ENCODE data around the gene SPATA9. TPM values are rescaled to one million over a fixed set of nuclear protein-coding genes. Genes with fewer than 3 reads are reported as not detected.
"Not testable (repeated sequence)": the region's sequence is repeated elsewhere in the genome, so short reads cannot be mapped to it uniquely, and the experiment has no call there.

The SPATA9 gene
- total and polyA plus RNA-seq, 2 donors (not counting 1 experiment from before 2014, with no cell fraction given) = not detected

- no peaks in the 10 kb centered on the region for H4K20me1 ChIP-seq (ENCODE audit: control insufficient read depth, insufficient read depth, low read length, poor library complexity, severe bottlenecking)
- H3K9ac ChIP-seq (ENCODE audit: low read length) = peak within 1 kb of the TSS; percentile 75
- no peaks in the 10 kb centered on the region for H3K36me3 ChIP-seq (replicated peaks in 1 of 2; ENCODE audit: control extremely low read depth in 1 of 2, control insufficient read depth in 1 of 2, extremely low read depth in 1 of 2, insufficient read depth in 2 of 2, low read length in 1 of 2)
- H3K27me3 ChIP-seq (replicated peaks in 1 of 4; ENCODE audit: control extremely low read depth in 1 of 4, control insufficient read depth in 3 of 4, insufficient read depth in 4 of 4, low read length in 3 of 4) = no peaks in the 10 kb centered on the region
- no peaks in the 10 kb centered on the region for H3K9me3 Mint-ChIP-seq (ENCODE audit: insufficient read depth)
- H3K4me3 Mint-ChIP-seq = peak within 1 kb of the TSS; percentile 90
- CTCF ChIA-PET = interaction anchor here (0.6 to 7.7 kb wide), 17 partner anchors 13 to 1536 kb away, joined by 3 to 127 read pairs (median 5); partner anchors contain the start of genes ARSK, GLRX, RIOK2 and SKIC3
- H3K4me1 Mint-ChIP-seq = peaks cover 18% of the 10 kb centered on the region
- peak within 1 kb of the TSS; percentile 68 to 75 for H3K27ac ChIP-seq (ENCODE audit: low read length in 2 of 2)
- no peaks in the 10 kb centered on the region for H3K27me3 Mint-ChIP-seq
- peak within 1 kb of the TSS; percentile 56 to 87 (median 80) for H3K4me3 ChIP-seq (ENCODE audit: control extremely low read depth in 1 of 5, extremely low read depth in 1 of 5, insufficient read depth in 1 of 5, low read depth in 2 of 5, low read length in 4 of 5)
- H3K79me2 ChIP-seq (ENCODE audit: control insufficient read depth, insufficient read depth, low read length) = no peaks in the 10 kb centered on the region
- H3K27ac Mint-ChIP-seq = peak within 1 kb of the TSS; percentile 93
- POLR2A ChIA-PET = interaction anchor here (0.7 to 1.6 kb wide), 8 partner anchors 15 to 201 kb away, joined by 3 to 12 read pairs (median 4); no protein-coding TSS in a partner anchor
- peaks cover 14 to 20% of the 10 kb centered on the region in 2 donors for H3K4me1 ChIP-seq (ENCODE audit: control insufficient read depth in 2 of 2, insufficient read depth in 2 of 2, low read length in 2 of 2)
- intact Hi-C loops (cut with micrococcal nuclease) = loop anchor here (1.0 to 10.0 kb wide), 6 partner anchors 25 to 1538 kb away; partner anchors contain the start of genes ARSK, CAST, ELL2 and RHOBTB3
- H3K9me3 ChIP-seq (ENCODE audit: control extremely low read depth in 1 of 3, control insufficient read depth in 2 of 3, insufficient read depth in 1 of 3, low read length in 2 of 3) = peaks cover 0 to 6% (median 0%) of the 10 kb centered on the region in 3 donors
- TF ChIP-seq, protein P1, sequence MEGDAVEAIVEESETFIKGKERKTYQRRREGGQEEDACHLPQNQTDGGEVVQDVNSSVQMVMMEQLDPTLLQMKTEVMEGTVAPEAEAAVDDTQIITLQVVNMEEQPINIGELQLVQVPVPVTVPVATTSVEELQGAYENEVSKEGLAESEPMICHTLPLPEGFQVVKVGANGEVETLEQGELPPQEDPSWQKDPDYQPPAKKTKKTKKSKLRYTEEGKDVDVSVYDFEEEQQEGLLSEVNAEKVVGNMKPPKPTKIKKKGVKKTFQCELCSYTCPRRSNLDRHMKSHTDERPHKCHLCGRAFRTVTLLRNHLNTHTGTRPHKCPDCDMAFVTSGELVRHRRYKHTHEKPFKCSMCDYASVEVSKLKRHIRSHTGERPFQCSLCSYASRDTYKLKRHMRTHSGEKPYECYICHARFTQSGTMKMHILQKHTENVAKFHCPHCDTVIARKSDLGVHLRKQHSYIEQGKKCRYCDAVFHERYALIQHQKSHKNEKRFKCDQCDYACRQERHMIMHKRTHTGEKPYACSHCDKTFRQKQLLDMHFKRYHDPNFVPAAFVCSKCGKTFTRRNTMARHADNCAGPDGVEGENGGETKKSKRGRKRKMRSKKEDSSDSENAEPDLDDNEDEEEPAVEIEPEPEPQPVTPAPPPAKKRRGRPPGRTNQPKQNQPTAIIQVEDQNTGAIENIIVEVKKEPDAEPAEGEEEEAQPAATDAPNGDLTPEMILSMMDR (IDR thresholded peaks at IDR 0.05) = peak; percentile 28
- no peak for TF ChIP-seq EZH2 (IDR thresholded peaks at IDR 0.05; ENCODE audit: borderline replicate concordance, insufficient read depth, low read depth, low read length, poor library complexity, severe bottlenecking)
- 1% methylated on average over 60 of the region's 60 CpGs for WGBS (ENCODE audit: insufficient coverage)
- H2AFZ ChIP-seq (ENCODE audit: insufficient read depth, low read depth, low read length, poor library complexity, severe bottlenecking) = peak within 1 kb of the TSS; percentile 87
- DNase-seq (peak; percentile 95), ATAC-seq (ENCODE audit: low read depth) (peak; percentile 97)
- H3K4me2 ChIP-seq (replicated peaks; ENCODE audit: low read depth, low read length, poor library complexity, severe bottlenecking) = peak within 1 kb of the TSS; percentile 74
Observed at GRCh38 chr5:95646569-95647431, 36.0 kb downstream of the SPATA9 start, which contains the start of gene RFESD. RFESD (plus strand) TSS chr5:95646777; CDS start chr5:95652272, 5,495 bp downstream.

- Histone ChIP-seq H3K4me1 (ENCODE audit: control insufficient read depth in 2 of 2, insufficient read depth in 2 of 2, low read length in 2 of 2) (peaks cover 14 to 20% of the 10 kb centered on the region in 2 donors), H3K9ac (ENCODE audit: low read length) (peak overlapping the region; percentile 75), H2AFZ (ENCODE audit: insufficient read depth, low read depth, low read length, poor library complexity, severe bottlenecking) (peak overlapping the region; percentile 87), H3K4me3 (ENCODE audit: control extremely low read depth in 1 of 5, extremely low read depth in 1 of 5, insufficient read depth in 1 of 5, low read depth in 2 of 5, low read length in 4 of 5) (peak overlapping the region in 4 of 5 experiments; percentile 69 to 87 (median 80)), H3K27ac (ENCODE audit: low read length in 2 of 2) (peak overlapping the region in 1 of 2 donors; percentile 68), H3K4me2 (replicated peaks; ENCODE audit: low read depth, low read length, poor library complexity, severe bottlenecking) (peak overlapping the region; percentile 74)
- WGBS (ENCODE audit: insufficient coverage) = no CpG with 5 or more reads among the region's 17 CpGs
- H3K27me3 ChIP-seq (replicated peaks in 1 of 4; ENCODE audit: control extremely low read depth in 1 of 4, control insufficient read depth in 3 of 4, insufficient read depth in 4 of 4, low read length in 3 of 4); H3K36me3 ChIP-seq (replicated peaks in 1 of 2; ENCODE audit: control extremely low read depth in 1 of 2, control insufficient read depth in 1 of 2, extremely low read depth in 1 of 2, insufficient read depth in 2 of 2, low read length in 1 of 2); H3K79me2 ChIP-seq (ENCODE audit: control insufficient read depth, insufficient read depth, low read length); ATAC-seq (ENCODE audit: low read depth); H3K9me3 Mint-ChIP-seq (ENCODE audit: insufficient read depth); DNase-seq; H3K27me3 Mint-ChIP-seq; H4K20me1 ChIP-seq (ENCODE audit: control insufficient read depth, insufficient read depth, low read length, poor library complexity, severe bottlenecking); H3K9me3 ChIP-seq (ENCODE audit: control extremely low read depth in 1 of 3, control insufficient read depth in 2 of 3, insufficient read depth in 1 of 3, low read length in 2 of 3): not testable (repeated sequence)
- intact Hi-C loops (cut with micrococcal nuclease) = loop anchor here (1.0 to 10.0 kb wide), 6 partner anchors 25 to 1539 kb away; partner anchors contain the start of genes ARSK, CAST, ELL2 and RHOBTB3
- peak overlapping the region; percentile 90 for H3K4me3 Mint-ChIP-seq
- CTCF ChIA-PET = interaction anchor here (0.8 to 7.7 kb wide), 13 partner anchors 13 to 1250 kb away, joined by 3 to 127 read pairs (median 5); partner anchors contain the start of genes ARSK, GLRX and SKIC3
- POLR2A ChIA-PET = interaction anchor here (0.9 to 1.6 kb wide), 6 partner anchors 14 to 198 kb away, joined by 3 to 12 read pairs (median 4); no protein-coding TSS in a partner anchor
- peaks cover 18% of the 10 kb centered on the region for H3K4me1 Mint-ChIP-seq
- peak overlapping the region; percentile 93 for H3K27ac Mint-ChIP-seq
Observed at GRCh38 chr5:95646226-95646568, 36.6 kb downstream of the SPATA9 start.

All from B cell (primary cell).